Subcutaneous adipose tissue (tissue), 4 donors: ENCODE results near the gene FUBP1. TPM values are rescaled to one million over a fixed set of nuclear protein-coding genes. Genes with fewer than 3 reads are reported as not detected.

Experiments used
- CTCF ChIP-seq: fragments of 450-650 bp; IDR thresholded peaks from one replicate; pipeline ENCODE4 v1.5.1; 2016; ENCODE audit warnings: low read depth, mild to moderate bottlenecking, control low read depth, antibody characterized with exemption, moderate library complexity
- total RNA-seq, 4 donors: library from RNA; depleted of rRNA; stranded (reverse); fragments of >200 nt; gene quantifications; one replicate each; pipeline ENCODE4 v1.1.0, GENCODE V29; 2016

FUBP1 gene
- total RNA-seq = 100 to 1,000 TPM in 1 of 4 donors, 10 to 100 TPM in 3; 82.4 to 118 (median 92.8) TPM

GRCh38 chr1:77978969-77979876 lies at the start of gene FUBP1:
Gene FUBP1, minus strand, starts transcription at chr1:77979072. Its CDS starts 68 bp downstream, at chr1:77979004.
- TF ChIP-seq CTCF = no peak

- no peak for TF ChIP-seq CTCF
These were observed 40.2 kb upstream of the FUBP1 start for GRCh38 chr1:78019024-78019423.

- TF ChIP-seq CTCF = no peak
These were observed 36.3 kb upstream of the FUBP1 start for GRCh38 chr1:78015148-78015547.

GRCh38 chr1:78011050-78011449 lies 32.2 kb upstream of the FUBP1 start:
- no peak for TF ChIP-seq CTCF

GRCh38 chr1:78009836-78010235 lies 31.0 kb upstream of the FUBP1 start:
- no peak for TF ChIP-seq CTCF

GRCh38 chr1:78009276-78009675 lies 30.4 kb upstream of the FUBP1 start:
- TF ChIP-seq CTCF = no peak

- TF ChIP-seq CTCF = no peak
These were observed 28.9 kb upstream of the FUBP1 start for GRCh38 chr1:78007677-78008341.
